H1 (cell line): ENCODE data around the gene PTPRO. TPM values are rescaled to one million over a fixed set of nuclear protein-coding genes. Genes with fewer than 3 reads are reported as not detected.

Source experiments
- CTCF ChIA-PET: fragments of 300-600 bp; sonication (Branson Sonifier 250); formaldehyde crosslinking; loops from one replicate; lab custom pipeline; 2021; ENCODE audit not compliant: partially characterized antibody; lab: Charles Lee
- POLR2A ChIA-PET: fragments of 300-600 bp; sonication (Branson Sonifier 250); formaldehyde crosslinking; loops from one replicate; lab custom pipeline; 2021; ENCODE audit warnings: inconsistent platforms; ENCODE audit not compliant: partially characterized antibody; lab: Charles Lee
- DNase-seq, 2 experiments: peaks; one replicate each; pipeline versions ENCODE4 v3.0.0 to v3.0.0-alpha.2; 2010 to 2022; ENCODE audit warnings: low spot score in 2 of 2, low read depth in 1 of 2, mixed read lengths in 1 of 2
- FAIRE-seq: peaks from 2 replicates; lab custom pipeline; 2011; peaks lifted over from hg19 to GRCh38; lab: Jason Lieb, UNC
- H2AFZ ChIP-seq: 2 replicates; pipeline ENCODE4 v1.8.1; 2012; ENCODE audit warnings: low read length, inconsistent platforms
- H2AK5ac ChIP-seq: 2 replicates; pipeline ENCODE4 v1.6.1; 2013; ENCODE audit warnings: low read depth, low read length
- H2BK120ac ChIP-seq: replicated peaks from 2 replicates; pipeline ENCODE3; 2013; ENCODE audit warnings: low read depth, low read length, inconsistent platforms
- H2BK12ac ChIP-seq: 2 replicates; pipeline ENCODE4 v1.6.1; 2013; ENCODE audit warnings: low read depth, low read length
- H2BK15ac ChIP-seq: 2 replicates; pipeline ENCODE4 v1.6.1; 2013; ENCODE audit warnings: low read length
- H2BK20ac ChIP-seq: 2 replicates; pipeline ENCODE4 v1.6.1; 2013; ENCODE audit warnings: low read length
- H2BK5ac ChIP-seq: 2 replicates; pipeline ENCODE4 v1.6.1; 2013; ENCODE audit warnings: low read depth, low read length
- H3K14ac ChIP-seq: 2 replicates; pipeline ENCODE4 v1.6.1; 2013; ENCODE audit warnings: inconsistent platforms; ENCODE audit not compliant: insufficient read length
- H3K18ac ChIP-seq: 2 replicates; pipeline ENCODE4 v1.6.1; 2013; ENCODE audit warnings: low read length; ENCODE audit errors: extremely low read depth
- H3K23ac ChIP-seq: 2 replicates; pipeline ENCODE4 v1.6.1; 2013; ENCODE audit warnings: inconsistent platforms; ENCODE audit not compliant: insufficient read length
- H3K23me2 ChIP-seq: 2 replicates; pipeline ENCODE4 v1.6.1; 2013; ENCODE audit warnings: low read depth, low read length
- H3K27ac ChIP-seq: 2 replicates; pipeline ENCODE4 v1.6.1; 2011; ENCODE audit warnings: low read depth, low read length, inconsistent platforms
- H3K27me3 ChIP-seq, 4 experiments: replicated peaks in 1 of 4; 1 replicate in 1 of 4; 2 replicates in 3 of 4; pipeline versions ENCODE4 v1.6.1 to v1.8.1; 2011 to 2013; ENCODE audit warnings: low read length in 3 of 4, mild to moderate bottlenecking in 3 of 4, inconsistent platforms in 2 of 4, mixed read lengths in 2 of 4, moderate library complexity in 1 of 4; ENCODE audit not compliant: control insufficient read depth in 3 of 4, insufficient read depth in 3 of 4; ENCODE audit errors: extremely low read depth in 1 of 4
- H3K36me3 ChIP-seq, 4 experiments: 2 replicates each; pipeline versions ENCODE4 v1.6.1 to v1.8.1; 2011 to 2013; ENCODE audit warnings: mild to moderate bottlenecking in 4 of 4, low read length in 3 of 4, moderate library complexity in 2 of 4, control low read depth in 1 of 4, inconsistent platforms in 1 of 4; ENCODE audit not compliant: insufficient read depth in 4 of 4, control insufficient read depth in 2 of 4
- H3K4ac ChIP-seq: replicated peaks from 2 replicates; pipeline ENCODE3; 2013; ENCODE audit warnings: low read length, low read depth, mixed read lengths, inconsistent platforms; ENCODE audit not compliant: insufficient read length
- H3K4me1 ChIP-seq, 4 experiments: replicated peaks in 1 of 4; 1 replicate in 1 of 4; 2 replicates in 3 of 4; pipeline versions ENCODE4 v1.6.1 to v1.8.1; 2011 to 2013; ENCODE audit warnings: low read length in 3 of 4, inconsistent platforms in 2 of 4, mixed read lengths in 1 of 4; ENCODE audit not compliant: insufficient read depth in 4 of 4, control insufficient read depth in 3 of 4
- H3K4me2 ChIP-seq, 2 experiments: 2 replicates each; pipeline versions ENCODE4 v1.6.1 to v1.8.1; 2011 to 2013; ENCODE audit warnings: low read depth in 2 of 2, low read length in 2 of 2, control low read depth in 1 of 2, inconsistent platforms in 1 of 2, mild to moderate bottlenecking in 1 of 2; ENCODE audit not compliant: insufficient read depth in 1 of 2
- H3K4me3 ChIP-seq, 4 experiments: fragments of 200-600, 300-600 bp in 1 of 4; sonication (generic), shearing (Covaris generic), sonication (Bioruptor Twin) in 1 of 4; 2 replicates each; pipeline versions ENCODE4 v1.5.1 to v1.8.1; 2011 to 2016; ENCODE audit warnings: low read length in 4 of 4, low read depth in 3 of 4, control low read depth in 2 of 4, inconsistent platforms in 2 of 4, mild to moderate bottlenecking in 2 of 4, mixed read lengths in 1 of 4, moderate library complexity in 1 of 4; ENCODE audit not compliant: insufficient read depth in 2 of 4; ENCODE audit errors: extremely low read depth in 1 of 4
- H3K56ac ChIP-seq: replicated peaks from 2 replicates; pipeline ENCODE3; 2013; ENCODE audit warnings: low read depth, mild to moderate bottlenecking, mixed read lengths, low read length, inconsistent platforms; ENCODE audit not compliant: insufficient read length
- H3K79me1 ChIP-seq: 2 replicates; pipeline ENCODE4 v1.6.1; 2013; ENCODE audit warnings: low read depth, low read length, control low read depth
- H3K79me2 ChIP-seq, 2 experiments: 2 replicates each; pipeline versions ENCODE4 v1.6.1 to v1.8.1; 2012 to 2013; ENCODE audit warnings: low read length in 2 of 2, mild to moderate bottlenecking in 2 of 2, inconsistent platforms in 1 of 2; ENCODE audit not compliant: insufficient read depth in 2 of 2, control insufficient read depth in 1 of 2
- H3K9ac ChIP-seq, 4 experiments: replicated peaks in 1 of 4; 1 replicate in 1 of 4; 2 replicates in 3 of 4; pipeline versions ENCODE4 v1.6.1 to v1.8.1; 2011 to 2013; ENCODE audit warnings: low read depth in 3 of 4, low read length in 3 of 4, control low read depth in 2 of 4, mild to moderate bottlenecking in 2 of 4, moderate library complexity in 2 of 4, inconsistent platforms in 1 of 4; ENCODE audit errors: extremely low read depth in 1 of 4
- H3K9me3 ChIP-seq, 2 experiments: 2 replicates each; pipeline versions ENCODE4 v1.6.1 to v1.8.1; 2012 to 2013; ENCODE audit warnings: mild to moderate bottlenecking in 2 of 2, moderate library complexity in 2 of 2, control low read depth in 1 of 2, inconsistent platforms in 1 of 2, low read depth in 1 of 2, low read length in 1 of 2, mixed read lengths in 1 of 2; ENCODE audit not compliant: insufficient read depth in 2 of 2
- H4K20me1 ChIP-seq, 2 experiments: replicated peaks in 1 of 2; 2 replicates each; pipeline versions ENCODE3 to v1.8.1; 2011 to 2013; ENCODE audit warnings: inconsistent platforms in 2 of 2, low read length in 2 of 2, mild to moderate bottlenecking in 1 of 2; ENCODE audit not compliant: insufficient read depth in 2 of 2, control insufficient read depth in 1 of 2
- H4K5ac ChIP-seq: 2 replicates; pipeline ENCODE4 v1.6.1; 2013; ENCODE audit warnings: low read length, low read depth, mixed read lengths, inconsistent platforms; ENCODE audit not compliant: insufficient read length
- H4K8ac ChIP-seq: 2 replicates; pipeline ENCODE4 v1.8.0; 2013; ENCODE audit warnings: mild to moderate bottlenecking, moderate library complexity, low read length, inconsistent platforms; ENCODE audit not compliant: insufficient read depth; ENCODE audit errors: extremely low read depth
- H4K91ac ChIP-seq: replicated peaks from 2 replicates; pipeline ENCODE3; 2013; ENCODE audit warnings: low read length, mixed read lengths, inconsistent platforms; ENCODE audit not compliant: insufficient read length
- ATF2 ChIP-seq: IDR thresholded peaks from 2 replicates; pipeline ENCODE4 v1.6.1; 2012; ENCODE audit warnings: low read length, inconsistent platforms
- BRCA1 ChIP-seq: IDR thresholded peaks from 2 replicates; pipeline ENCODE4 v1.6.1; 2012; ENCODE audit warnings: low read depth, low read length, improper control_type of control experiment
- CBX5 ChIP-seq: fragments of 300-800, 300-1000 bp; sonication (generic); IDR thresholded peaks from 2 replicates; pipeline ENCODE4 v1.7.1; 2016; ENCODE audit warnings: antibody characterized with exemption, low read length, low read depth
- CBX8 ChIP-seq: fragments of 300-800, 300-1000 bp; sonication (generic); IDR thresholded peaks from 2 replicates; pipeline ENCODE4 v1.7.1; 2016; ENCODE audit warnings: low read depth, low read length, borderline replicate concordance
- CHD1 ChIP-seq: IDR thresholded peaks from 2 replicates; pipeline ENCODE4 v1.6.1; 2012; ENCODE audit warnings: low read depth, low read length, improper control_type of control experiment
- CHD2 ChIP-seq: IDR thresholded peaks from 2 replicates; pipeline ENCODE4 v1.6.1; 2012; ENCODE audit warnings: low read length, improper control_type of control experiment
- JUND ChIP-seq: IDR thresholded peaks from 2 replicates; pipeline ENCODE4 v1.6.1; 2011; ENCODE audit warnings: mild to moderate bottlenecking, improper control_type of control experiment, low read length
- SUZ12 ChIP-seq: fragments of 200-600 bp; sonication (generic); IDR thresholded peaks from 2 replicates; pipeline ENCODE4 v1.6.1; 2012; ENCODE audit warnings: mild to moderate bottlenecking, inconsistent platforms, low read length, moderate library complexity, mixed read lengths
- TCF12 ChIP-seq: IDR thresholded peaks from 2 replicates; pipeline ENCODE4 v1.6.1; 2011; ENCODE audit warnings: low read depth, mild to moderate bottlenecking, low read length
- USF2 ChIP-seq: IDR thresholded peaks from 2 replicates; pipeline ENCODE4 v1.6.1; 2011; ENCODE audit warnings: low read length, improper control_type of control experiment
- WGBS, 2 experiments: shearing (Covaris generic) in 1 of 2; methylation state at CpG; one replicate each; pipeline versions ENCODE4 v1.1.6 to v1.1.7; 2013 to 2015; ENCODE audit warnings: low lambda C conversion rate in 2 of 2, mixed read lengths in 2 of 2, inconsistent platforms in 1 of 2, low coverage in 1 of 2, missing lambda C conversion rate in 1 of 2; ENCODE audit not compliant: insufficient replicate concordance in 2 of 2, insufficient coverage in 1 of 2, insufficient read length in 1 of 2; ENCODE audit errors: extremely low coverage in 1 of 2, missing lambda C conversion rate in 1 of 2; 5-methylcytosine and 5-hydroxymethylcytosine counted together
- polyA plus RNA-seq, 7 experiments: library from polyadenylated mRNA; depleted of rRNA in 3 of 7; stranded (reverse) in 5 of 7; unstranded in 2 of 7; fragments of >200 nt in 5 of 7; fragments of 200-250 nt in 2 of 7; gene quantifications; 1 replicate in 5 of 7; 2 replicates in 1 of 7; 4 replicates in 1 of 7; pipeline versions ENCODE4 v1.2.1 to v1.2.3, GENCODE V29; 2011 to 2013; ENCODE audit warnings: missing spikeins in 2 of 7, mixed read lengths in 2 of 7
- total RNA-seq: library from RNA; stranded (reverse); fragmentation: NEBNext Ultra II Directional; extraction: Animal tissue kit (Norgen Biotek cat#: 25700); gene quantifications from 2 replicates; pipeline ENCODE4 v1.2.1, GENCODE V29; 2021

PTPRO gene
- total and polyA plus RNA-seq, 2 of the 8 experiments (the other 6 are each of a cell fraction or from before 2014, with no cell fraction given) = 0.73 to 1.7 TPM

GRCh38 chr12:15620741-15621539, 298.6 kb downstream of the PTPRO start:
- Histone ChIP-seq H3K9ac (no peak overlapping the region), H3K4me2 (no peak overlapping the region), H2AK5ac (no peak overlapping the region), H2BK12ac (no peak overlapping the region), H3K4ac (no peak overlapping the region), H2BK5ac (no peak overlapping the region), H2BK120ac (no peak overlapping the region), H3K14ac (no peak overlapping the region), H3K23me2 (no peaks in the 10 kb centered on the region), H2AFZ (no peak overlapping the region), H4K8ac (no peak overlapping the region), H3K27ac (no peak overlapping the region), H3K36me3 (no peaks in the 10 kb centered on the region), H2BK20ac (no peak overlapping the region), H4K91ac (no peak overlapping the region), H3K23ac (no peak overlapping the region), H4K20me1 (no peaks in the 10 kb centered on the region), H3K79me1 (no peaks in the 10 kb centered on the region), H2BK15ac (no peak overlapping the region), H3K79me2 (no peaks in the 10 kb centered on the region), H3K4me1 (no peaks in the 10 kb centered on the region), H3K4me3 (no peak overlapping the region), H3K18ac (no peak overlapping the region), H4K5ac (no peak overlapping the region), H3K9me3 (peaks cover 0 to 5% of the 10 kb centered on the region in 2 experiments; a peak in 1 of 4 replicates), H3K56ac (no peak overlapping the region), H3K27me3 (no peaks in the 10 kb centered on the region)
- WGBS, 2 experiments = 84% methylated on average over 4 of the region's 4 CpGs; no CpG with 5 or more reads in 1 of the 2 experiments
- FAIRE-seq = no peak
- ChIA-PET POLR2A (no interaction called here), CTCF (interaction anchor here (1.1 kb wide), 1 partner anchor 152 kb away, joined by 3 read pairs; no protein-coding TSS in a partner anchor)
- no peak for DNase-seq
- TF ChIP-seq JUND = no peak
- TF ChIP-seq SUZ12 = no peak
- no peak for TF ChIP-seq USF2
- TF ChIP-seq TCF12 = no peak
- no peak for TF ChIP-seq CBX5
- no peak for TF ChIP-seq ATF2
- TF ChIP-seq BRCA1 = no peak
- no peak for TF ChIP-seq CBX8
- TF ChIP-seq CHD2 = no peak
- no peak for TF ChIP-seq CHD1
